ENCODE results near the gene GABPB1.

GABPB1 gene

DNA sequence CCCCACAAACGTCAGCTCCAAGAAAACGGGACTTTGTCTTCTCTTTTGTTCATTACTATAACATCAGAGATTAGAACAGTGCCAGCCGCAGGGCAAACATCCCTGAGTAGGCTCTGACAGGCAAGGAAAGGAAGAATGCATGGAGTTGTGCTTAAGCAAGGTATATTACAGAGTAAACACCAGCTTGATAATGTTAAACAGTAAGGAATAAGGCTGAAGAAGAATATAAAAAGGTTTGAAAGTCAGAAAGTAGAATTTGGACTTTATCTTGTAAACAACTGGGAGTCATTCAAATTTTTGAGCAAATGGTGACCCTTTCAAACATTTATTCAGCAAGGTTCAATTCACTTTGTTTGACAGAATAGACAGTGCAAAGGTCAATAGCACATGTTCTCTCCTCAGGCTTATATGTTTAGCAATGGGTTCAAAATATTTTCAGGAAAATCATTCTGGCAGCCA lies 11.0 kb downstream of the GABPB1 start:
- no peak for DNase-seq (ENCODE audit: low spot score)

DNA sequence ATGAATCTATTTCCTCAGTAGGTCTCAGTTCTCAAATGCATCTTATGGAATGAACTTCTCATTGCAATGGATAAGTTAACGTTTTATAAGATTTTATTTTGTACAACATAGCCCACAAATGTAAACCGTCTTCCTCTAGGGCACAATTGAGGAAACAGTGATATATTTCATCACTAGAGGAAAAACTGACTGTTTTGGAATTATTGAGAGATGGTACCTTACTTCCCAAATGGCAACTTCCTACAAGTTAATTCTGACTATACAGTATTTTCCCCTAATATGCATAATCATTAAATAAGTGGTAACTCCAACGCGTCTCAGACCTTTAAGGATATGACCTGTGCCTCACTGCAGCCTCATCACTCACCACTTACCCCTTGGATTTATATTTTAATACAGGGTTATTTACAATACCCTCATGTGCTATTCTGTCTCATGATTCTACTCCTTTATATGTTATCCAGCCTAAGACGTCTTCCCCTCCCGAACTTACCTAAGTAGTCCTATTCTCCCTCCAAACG lies 13.3 kb downstream of the GABPB1 start:
- DNase-seq (ENCODE audit: low spot score): no peak

DNA sequence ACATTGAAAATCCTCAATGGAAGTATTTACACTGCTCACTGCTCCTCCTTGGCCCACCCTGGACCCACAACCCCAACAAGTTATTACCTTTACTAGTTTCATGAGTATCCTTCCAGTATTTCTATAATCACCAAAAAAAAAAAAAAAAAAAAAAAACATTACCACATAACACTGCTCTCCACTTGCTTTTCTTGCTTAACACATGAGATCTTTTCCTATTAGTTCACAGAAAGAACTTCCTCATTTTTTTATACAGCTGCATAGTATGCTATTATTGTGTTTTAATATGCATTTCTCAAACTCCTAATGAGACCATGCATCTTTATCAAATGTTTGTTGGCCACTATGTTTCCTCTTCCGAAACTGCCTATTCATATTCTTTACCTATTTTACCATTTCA lies 14.6 kb downstream of the GABPB1 start:
- no peak for DNase-seq (ENCODE audit: low spot score)

DNA sequence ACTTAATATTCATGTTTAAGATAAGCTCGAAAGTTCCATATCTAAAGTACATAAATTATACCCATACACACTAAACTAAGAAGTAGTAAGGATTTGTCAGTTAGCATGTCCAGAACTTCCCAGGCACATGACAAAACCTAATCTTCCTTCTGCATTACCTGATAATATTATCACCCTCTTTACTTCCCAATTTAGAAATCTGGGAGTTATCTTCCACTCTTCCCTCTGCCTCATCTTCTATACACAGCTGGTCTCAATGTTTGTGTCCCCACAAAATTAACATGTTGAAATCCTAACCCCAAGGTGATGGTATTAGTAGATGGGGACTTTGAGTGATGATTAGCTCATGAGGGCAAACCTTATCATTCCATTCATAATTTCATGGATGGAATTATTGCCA lies 15.3 kb downstream of the GABPB1 start:
- DNase-seq (ENCODE audit: low spot score): no peak

DNA sequence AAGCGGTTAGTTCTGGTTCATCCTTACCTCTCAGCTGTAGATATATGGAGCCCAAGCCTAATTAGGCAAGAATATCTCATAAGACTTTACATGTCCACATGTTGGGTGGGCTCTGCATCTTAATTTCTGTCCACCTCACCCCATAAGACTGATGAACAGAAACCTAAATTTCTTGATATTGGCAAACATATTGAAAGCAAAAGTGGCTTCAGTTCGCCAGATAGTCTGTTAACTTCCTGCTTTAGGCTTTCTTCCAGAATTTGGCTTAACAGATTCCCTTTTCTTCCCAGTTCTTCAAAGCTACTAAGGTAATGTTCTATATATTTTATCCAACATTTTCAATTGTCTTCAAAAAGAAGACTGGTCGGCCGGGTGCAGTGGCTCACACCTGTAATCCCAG lies 19.7 kb downstream of the GABPB1 start:
- no peak for DNase-seq (ENCODE audit: low spot score)

DNA sequence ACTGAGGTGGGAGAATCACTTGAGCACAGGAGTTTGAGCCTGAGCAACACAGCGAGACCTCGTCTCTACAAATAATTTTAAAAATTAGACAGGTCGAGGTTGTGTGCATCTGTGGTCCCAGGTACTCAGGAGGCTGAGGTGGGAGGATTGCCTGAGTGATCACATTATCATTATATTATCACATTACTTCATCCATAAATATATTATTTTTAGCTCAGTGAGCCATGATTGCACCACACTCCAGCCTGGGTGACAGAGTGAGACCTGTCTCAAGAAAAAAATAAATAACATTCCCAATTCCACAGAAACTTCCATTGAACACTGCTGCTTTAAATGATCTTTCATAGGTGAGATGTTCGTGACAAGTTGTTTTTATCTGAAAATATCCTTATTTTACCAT lies 21.8 kb downstream of the GABPB1 start:
- no peak for DNase-seq (ENCODE audit: low spot score)

DNA sequence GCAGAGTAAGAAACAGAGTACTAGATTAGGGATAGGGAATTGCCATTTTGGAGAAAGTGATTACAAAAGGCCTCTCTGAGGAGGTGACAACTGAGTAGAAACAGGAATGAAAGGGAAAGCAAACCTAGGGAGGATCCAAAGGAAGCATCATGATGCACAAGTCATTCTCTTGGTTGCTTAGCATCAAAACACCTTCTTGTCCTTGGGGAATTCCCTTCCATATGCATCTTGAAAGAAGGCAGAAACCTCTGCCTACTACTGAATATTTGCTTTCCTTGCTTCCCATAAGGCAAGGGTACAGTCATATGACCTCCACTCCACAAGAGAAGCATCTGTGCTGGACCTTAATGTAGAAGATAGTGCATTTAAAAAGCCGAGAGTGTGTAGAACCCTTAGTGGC lies 24.1 kb downstream of the GABPB1 start:
- DNase-seq (ENCODE audit: low spot score): no peak

DNA sequence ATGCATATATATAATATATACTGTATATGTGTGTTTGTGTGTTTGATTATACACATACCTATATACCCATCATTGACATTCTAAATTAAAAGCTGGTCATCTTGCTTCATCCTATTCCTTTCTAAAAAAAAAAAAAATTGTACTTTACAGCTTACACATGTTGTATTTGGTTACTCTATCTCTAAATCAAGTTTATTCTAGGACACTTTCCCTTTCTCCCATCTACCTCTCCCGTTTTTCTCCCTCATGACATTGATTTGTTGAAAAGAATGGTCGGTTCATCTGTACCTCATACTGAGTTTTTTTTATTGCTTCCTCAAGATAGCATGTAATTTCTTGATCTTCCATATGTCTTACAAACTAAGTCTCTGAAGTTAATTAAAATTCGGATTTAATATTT lies 26.9 kb downstream of the GABPB1 start:
- no peak for DNase-seq (ENCODE audit: low spot score)

DNA sequence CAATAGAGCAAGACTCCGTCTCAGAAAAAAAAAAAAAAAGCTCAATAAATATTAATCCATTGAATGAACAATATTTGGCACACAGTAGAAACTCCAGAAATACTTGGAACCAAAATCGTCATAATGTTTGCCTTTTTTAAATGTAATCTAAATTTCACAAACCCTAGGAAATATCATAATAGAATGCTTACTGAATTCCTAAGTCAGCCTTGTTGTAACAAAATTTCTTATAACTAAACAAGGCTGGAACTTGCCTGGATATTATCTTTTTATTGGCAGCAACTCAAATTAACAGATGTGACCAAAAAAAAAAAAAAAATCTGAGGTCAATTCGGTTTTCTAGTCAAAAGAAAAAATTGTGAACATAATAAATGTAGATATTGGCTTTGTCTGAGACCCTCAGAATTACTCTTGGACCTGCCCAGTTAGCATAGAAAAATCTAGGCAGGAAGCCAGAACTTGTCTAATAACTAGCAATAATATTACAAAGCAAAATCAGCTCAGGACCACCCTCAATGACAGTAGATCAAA lies 33.3 kb downstream of the GABPB1 start:
- DNase-seq (ENCODE audit: low spot score): no peak

DNA sequence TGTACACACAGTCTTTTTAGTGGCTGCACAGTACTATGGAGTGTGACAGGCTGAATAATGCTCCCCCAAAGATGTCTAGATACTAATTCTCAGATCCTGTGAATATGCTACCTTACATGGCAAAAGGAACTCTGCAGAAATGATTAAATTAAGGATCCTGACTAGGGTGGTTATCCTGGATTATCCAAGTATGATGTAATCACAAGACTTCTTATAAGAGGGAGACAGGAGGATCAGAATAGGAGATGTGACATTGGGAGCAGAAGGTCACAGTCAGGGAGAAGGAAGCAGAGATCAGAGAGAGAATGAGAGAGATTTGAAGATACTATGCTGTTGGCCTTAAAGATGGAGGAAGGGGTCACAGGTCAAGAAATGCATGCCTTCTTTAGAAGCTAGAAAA lies 34.5 kb downstream of the GABPB1 start:
- DNase-seq (ENCODE audit: low spot score): no peak

DNA sequence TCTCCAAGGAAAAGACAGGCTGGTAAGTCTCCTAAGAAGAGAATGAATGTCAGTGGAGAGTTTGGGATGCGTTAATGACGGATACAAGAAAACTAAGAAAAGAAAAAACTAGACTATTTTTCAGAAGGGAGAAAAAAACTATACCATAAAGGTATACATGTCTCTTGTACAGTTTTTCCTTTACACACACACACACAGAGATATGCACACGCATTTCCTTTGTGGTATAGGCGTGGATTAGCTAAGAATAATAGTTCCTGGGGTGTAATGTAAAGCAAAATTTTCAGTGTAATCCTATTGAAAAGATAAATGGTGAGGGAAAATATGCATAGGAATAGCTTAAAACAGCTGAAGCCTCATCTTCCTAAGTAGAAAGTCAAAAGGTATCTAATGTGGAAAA lies 36.3 kb downstream of the GABPB1 start:
- DNase-seq (ENCODE audit: low spot score): no peak

DNA sequence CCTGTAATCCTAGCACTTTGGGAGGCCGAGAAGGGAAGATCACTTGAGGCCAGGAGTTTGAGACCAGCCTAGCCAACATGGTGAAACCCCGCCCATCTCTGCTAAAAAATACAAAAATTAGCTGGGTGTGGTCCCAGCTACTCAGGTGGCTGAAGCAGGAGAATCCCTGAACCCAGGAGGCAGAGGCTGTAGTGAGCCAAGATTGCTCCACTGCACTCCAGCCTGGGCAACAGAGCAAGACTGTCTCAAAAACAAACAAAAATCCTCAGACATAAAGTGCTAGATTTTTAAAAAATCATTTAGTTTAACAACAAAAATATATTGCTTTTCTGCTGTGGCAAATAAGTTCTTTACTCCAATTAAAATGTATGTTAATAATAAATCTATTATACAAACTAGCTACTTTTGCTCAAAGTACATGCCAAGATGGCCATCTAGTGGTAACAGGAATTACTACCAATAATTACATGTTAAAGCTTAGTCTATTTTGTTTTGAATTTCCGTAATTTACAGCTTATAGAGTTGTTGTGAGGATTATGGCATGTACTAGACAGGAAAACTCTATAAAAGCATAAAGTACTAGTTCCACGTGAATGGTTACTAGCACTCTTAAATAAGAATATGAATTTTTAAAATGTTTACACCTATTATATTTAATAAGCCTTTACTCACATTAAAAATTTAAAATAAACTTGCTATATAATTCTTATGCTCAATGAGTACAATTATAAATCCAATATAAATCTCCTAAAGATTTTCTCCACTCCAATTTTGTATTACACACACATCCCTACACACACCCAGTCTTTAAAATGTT lies 39.0 kb downstream of the GABPB1 start:
- DNase-seq (ENCODE audit: low spot score): peak; percentile 32

DNA sequence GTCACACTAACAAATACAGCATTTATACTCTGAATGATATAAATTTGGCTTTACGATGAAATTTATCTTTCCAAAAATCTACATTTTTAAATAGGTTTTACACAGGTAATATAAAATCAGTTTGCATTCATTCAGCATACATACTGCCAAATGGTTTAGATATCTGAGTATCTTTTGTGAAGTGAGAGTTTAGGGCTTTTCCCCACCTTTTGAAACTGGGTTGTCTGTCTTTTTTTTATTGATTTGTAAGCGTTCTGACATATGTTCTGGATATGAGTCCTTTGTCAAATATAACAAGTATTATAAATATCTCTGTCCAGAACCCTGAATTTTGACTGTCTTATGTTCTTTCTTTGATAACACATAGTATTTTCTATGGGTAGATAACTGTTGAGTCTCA lies 42.4 kb downstream of the GABPB1 start:
- no peak for DNase-seq (ENCODE audit: low spot score)

DNA sequence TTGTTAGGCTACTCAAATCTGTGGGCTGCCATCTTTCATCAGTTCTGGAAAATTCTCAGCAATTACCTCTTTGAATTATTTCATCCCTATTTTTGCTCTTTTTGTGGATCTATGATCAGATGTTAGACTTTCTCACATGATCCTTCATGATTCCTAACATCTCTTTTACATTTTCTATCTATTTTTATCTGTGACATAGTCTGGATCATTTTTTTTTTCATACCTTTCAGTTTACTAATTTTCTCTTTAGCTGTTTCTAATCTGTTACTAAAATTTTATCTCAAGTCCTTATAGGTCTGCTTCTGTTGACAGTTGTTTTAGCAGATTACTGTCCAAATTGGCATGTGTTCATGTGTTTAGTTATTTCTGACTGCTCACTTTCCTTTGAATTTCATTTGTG lies 47.2 kb downstream of the GABPB1 start:
- no peak for DNase-seq (ENCODE audit: low spot score)

DNA sequence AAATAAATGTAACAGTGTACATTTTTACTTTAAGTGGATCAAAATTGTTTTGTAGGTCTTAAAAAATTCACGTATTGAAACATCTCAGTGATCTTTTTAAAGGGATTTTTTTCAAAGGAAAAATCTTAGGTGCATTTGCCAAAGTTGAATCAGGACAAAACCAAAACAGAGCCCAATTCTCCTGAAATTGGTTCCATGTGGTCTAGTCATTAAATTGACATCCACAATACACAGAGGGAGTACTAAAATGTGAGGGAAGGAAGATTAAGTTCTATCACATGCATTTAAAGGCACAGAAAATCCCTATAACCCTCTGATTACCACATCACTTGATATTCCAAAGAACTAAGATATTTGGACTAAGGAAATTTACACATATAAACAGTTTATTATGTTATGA lies 50.2 kb downstream of the GABPB1 start:
- no peak for DNase-seq (ENCODE audit: low spot score)

DNA sequence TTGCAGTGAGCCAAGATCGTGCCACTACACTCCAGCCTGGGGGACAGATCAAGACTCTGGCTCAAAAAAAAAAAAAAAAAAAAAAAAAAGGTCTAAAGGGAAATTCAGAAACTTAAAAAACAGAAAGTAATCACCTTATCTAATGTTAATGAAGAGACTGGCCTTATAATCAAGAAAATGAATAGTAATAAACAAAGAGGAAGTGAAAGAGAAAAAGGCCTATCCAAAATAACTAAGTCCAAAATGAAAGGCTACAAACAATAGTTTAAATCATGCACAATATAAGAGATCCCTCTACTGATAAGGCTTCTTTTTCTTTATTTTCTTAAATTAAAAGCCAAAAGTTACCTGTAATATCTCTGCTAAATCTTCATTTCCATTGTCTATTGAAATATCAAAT lies 52.4 kb downstream of the GABPB1 start:
- DNase-seq (ENCODE audit: low spot score): no peak

DNA sequence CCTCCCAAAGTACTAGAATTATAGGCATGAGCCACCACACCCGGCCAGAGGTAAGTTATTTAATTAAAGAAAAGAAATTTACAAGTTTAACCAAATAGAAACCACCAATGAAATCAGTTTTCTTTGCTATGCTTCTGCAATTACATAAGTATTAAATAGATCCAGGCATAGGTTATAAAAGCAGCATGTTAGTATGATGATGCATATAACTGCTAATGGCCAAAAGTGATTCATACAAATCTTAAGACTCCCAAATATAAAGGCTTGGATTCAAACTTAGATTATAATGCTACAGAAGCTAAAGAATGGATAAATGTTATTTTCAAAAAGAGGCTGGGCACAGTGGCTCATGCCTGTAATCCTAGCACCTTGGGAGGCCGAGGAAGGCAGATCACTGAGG lies 56.7 kb downstream of the GABPB1 start:
- no peak for DNase-seq (ENCODE audit: low spot score)

DNA sequence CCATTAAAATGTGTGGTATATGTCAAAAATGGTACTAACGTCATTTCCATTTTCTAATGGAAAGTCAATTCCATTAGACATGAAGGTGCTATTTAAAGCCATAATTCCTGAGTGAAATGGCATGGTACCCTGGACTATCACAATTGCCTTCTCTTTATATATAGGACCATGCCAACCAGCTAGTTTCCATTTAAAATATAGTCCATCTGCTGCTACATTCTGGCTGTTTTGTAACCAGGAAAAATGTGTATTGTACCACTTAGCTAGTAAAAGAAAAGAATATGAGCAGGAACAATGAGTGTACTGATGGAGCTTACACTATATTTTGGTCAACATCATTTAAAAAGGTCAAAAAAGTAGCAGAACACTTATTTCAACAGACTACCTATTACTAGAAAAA lies 59.0 kb downstream of the GABPB1 start:
- no peak for DNase-seq (ENCODE audit: low spot score)

DNA sequence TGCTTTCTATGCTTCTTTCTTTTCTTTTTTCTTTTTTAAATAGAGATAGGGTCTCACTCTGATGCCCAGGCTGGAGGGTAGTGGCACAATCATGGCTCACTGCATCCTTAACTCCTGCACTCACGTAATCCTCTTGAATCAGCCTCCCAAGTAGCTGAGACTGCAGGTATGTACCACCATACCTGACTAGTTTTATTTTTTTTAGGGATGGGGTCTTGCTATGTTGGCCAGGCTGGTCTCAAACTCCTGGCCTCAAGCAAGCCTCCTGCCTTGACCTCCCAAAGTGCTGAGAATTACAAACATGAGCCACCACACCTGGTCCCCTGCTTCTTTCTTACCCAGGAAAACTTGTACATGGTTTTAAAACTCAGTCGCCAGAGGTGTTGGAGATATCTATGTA lies 65.2 kb downstream of the GABPB1 start:
- no peak for DNase-seq (ENCODE audit: low spot score)

DNA sequence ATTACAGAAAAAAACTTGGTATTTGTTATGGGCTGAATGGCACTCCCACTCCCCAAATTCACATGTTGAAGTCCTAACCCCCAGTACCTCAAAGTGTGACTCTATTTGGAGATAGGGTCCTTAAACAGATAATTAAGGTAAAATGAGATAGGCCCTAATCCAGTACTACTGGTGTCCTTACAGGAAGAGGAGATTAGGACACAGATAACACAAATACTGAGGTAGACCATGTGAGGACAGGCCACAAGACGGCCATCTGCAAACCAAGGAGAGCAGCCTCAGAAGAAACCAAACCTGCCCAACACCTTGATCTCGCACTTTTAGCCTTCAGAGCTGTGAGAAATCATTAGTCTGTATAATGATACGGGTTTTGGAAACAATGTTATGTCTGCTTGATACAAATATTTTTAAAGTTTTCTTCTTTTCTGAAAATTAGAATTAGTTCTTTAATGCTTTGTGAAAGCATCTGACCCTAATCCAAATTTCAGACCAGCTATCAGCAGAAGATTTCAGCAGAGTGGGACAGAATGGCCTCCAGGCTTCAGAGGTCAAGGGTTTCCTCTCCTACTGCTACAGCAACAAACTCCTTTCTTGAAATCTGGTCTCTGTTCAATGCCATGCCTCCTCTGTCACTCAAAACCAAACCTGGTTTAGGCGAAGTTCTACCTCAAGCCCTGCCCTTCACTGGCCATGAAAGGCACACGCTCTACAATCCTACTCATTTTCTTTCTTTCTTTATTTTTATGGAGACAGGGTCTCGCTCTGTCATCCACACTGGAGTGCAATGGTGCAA lies 67.5 kb downstream of the GABPB1 start:
- no peak for DNase-seq (ENCODE audit: low spot score)

DNA sequence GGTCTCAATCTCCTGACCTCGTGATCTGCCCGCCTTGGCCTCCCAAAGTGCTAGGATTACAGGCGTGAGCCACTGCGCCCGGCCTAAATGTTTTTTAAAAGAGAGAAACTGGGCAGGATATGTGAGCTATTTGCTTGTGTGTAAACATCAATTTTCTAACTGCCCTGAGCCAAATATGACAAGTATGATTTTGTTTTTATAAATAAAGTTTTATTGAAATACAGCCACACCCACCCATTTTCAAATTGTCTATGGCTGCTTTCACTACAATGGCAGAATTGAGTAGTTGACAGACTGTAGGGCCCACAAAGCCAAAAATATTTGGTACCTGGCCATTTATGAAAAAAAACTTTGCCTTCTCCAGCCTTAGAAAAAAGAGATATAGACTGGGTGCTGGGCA lies 73.6 kb downstream of the GABPB1 start:
- no peak for DNase-seq (ENCODE audit: low spot score)

DNA sequence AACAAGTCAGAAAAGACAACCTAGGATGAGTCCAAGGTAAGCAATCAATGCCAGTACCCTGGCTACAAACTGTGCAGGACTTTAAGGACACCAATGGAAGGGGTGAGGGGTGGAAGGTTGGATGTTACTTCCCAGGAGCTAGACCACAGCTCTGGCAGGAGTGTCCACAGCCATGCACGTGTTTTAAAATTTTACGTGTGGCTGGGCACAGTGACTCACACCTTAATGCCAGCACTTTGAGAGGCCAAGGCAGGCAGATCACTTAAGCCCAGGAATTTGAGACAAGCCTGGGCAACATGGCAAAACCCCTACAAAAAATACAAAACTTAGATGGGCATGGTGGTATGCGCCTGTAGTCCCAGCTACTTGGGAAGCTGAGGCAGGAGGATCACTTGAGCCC lies 74.7 kb downstream of the GABPB1 start:
- no peak for DNase-seq (ENCODE audit: low spot score)

DNA sequence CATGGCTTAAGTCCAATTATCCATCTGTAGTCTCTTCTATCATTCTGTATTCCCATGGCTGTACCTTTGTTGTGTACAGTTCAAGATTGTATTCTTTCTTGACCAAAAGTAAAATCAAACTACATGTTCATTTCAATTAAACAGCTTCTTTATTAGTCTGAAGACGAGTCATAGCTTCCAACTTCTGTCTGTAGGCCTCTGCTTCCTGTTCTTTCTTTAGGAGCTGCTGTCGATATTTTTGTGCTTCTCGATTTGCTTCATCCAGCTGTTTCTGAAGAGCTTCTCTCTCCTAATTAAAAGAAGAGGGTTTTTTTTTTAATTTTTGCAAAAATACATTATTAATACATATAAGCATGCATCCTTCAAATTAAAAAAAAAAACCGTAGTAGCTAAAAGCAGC lies 76.5 kb downstream of the GABPB1 start:
- DNase-seq (ENCODE audit: low spot score): no peak
